CD8-positive, alpha-beta memory T cell (primary cell): ENCODE measurements around the gene ACP3. TPM values are rescaled to one million over a fixed set of nuclear protein-coding genes. Genes with fewer than 3 reads are reported as not detected.
A peak's percentile ranks its signal among the peaks of the same experiment; 100 is the strongest.
"Not testable (repeated sequence)": the region's sequence is repeated elsewhere in the genome, so short reads cannot be mapped to it uniquely, and the experiment has no call there.

Source experiments
- CTCF ChIA-PET: fragments of 350-600 bp; sonication (Branson Sonifier 250); formaldehyde crosslinking; loops from one replicate; lab custom pipeline; 2021; ENCODE audit warnings: antibody characterized with exemption; lab: Charles Lee
- POLR2A ChIA-PET: fragments of 350-600 bp; sonication (Branson Sonifier 250); formaldehyde crosslinking; loops from one replicate; lab custom pipeline; 2021; ENCODE audit warnings: antibody characterized with exemption; lab: Charles Lee
- DNase-seq, 5 donors: peaks; one replicate each; pipeline versions ENCODE4 v3.0.0 to v3.0.0-alpha.2; 2020 to 2022; ENCODE audit warnings: mixed read lengths in 1 of 5
- H3K27ac ChIP-seq: one replicate; pipeline ENCODE4 v1.7.0; 2013; ENCODE audit warnings: low read depth, mild to moderate bottlenecking, low read length, moderate library complexity
- H3K27me3 ChIP-seq: 2 replicates; pipeline ENCODE4 v1.7.0; 2013; ENCODE audit warnings: low read length, mild to moderate bottlenecking; ENCODE audit not compliant: insufficient read depth, poor library complexity, severe bottlenecking
- H3K36me3 ChIP-seq: 2 replicates; pipeline ENCODE4 v1.7.0; 2013; ENCODE audit warnings: mild to moderate bottlenecking, low read length, moderate library complexity; ENCODE audit not compliant: insufficient read depth
- H3K4me1 ChIP-seq: 2 replicates; pipeline ENCODE4 v1.7.0; 2013; ENCODE audit warnings: mild to moderate bottlenecking, low read length, moderate library complexity; ENCODE audit not compliant: insufficient read depth
- H3K4me3 ChIP-seq: 2 replicates; pipeline ENCODE4 v1.7.0; 2013; ENCODE audit warnings: mild to moderate bottlenecking, low read length
- H3K9me3 ChIP-seq: 2 replicates; pipeline ENCODE4 v1.7.0; 2013; ENCODE audit warnings: mild to moderate bottlenecking, low read length
- H3K27ac Mint-ChIP-seq, 8 donors: one replicate each; pipeline ENCODE4 v1.8.0; 2020 to 2021; ENCODE audit warnings: mixed read lengths in 8 of 8, mild to moderate bottlenecking in 6 of 8, inconsistent platforms in 3 of 8, moderate library complexity in 3 of 8
- H3K27me3 Mint-ChIP-seq, 2 donors: one replicate each; pipeline ENCODE4 v1.8.0; 2020 to 2021; ENCODE audit warnings: mixed read lengths in 2 of 2, mild to moderate bottlenecking in 1 of 2, moderate library complexity in 1 of 2
- H3K36me3 Mint-ChIP-seq, 3 donors: one replicate each; pipeline ENCODE4 v1.8.0; 2020 to 2021; ENCODE audit warnings: mixed read lengths in 3 of 3, inconsistent platforms in 1 of 3, mild to moderate bottlenecking in 1 of 3
- H3K4me1 Mint-ChIP-seq, 3 donors: one replicate each; pipeline ENCODE4 v1.8.0; 2020 to 2021; ENCODE audit warnings: mixed read lengths in 3 of 3, inconsistent platforms in 1 of 3, mild to moderate bottlenecking in 1 of 3
- H3K4me3 Mint-ChIP-seq, 7 donors: one replicate each; pipeline ENCODE4 v1.8.0; 2020 to 2021; ENCODE audit warnings: mixed read lengths in 7 of 7, mild to moderate bottlenecking in 6 of 7, moderate library complexity in 4 of 7, inconsistent platforms in 2 of 7
- H3K9me3 Mint-ChIP-seq, 5 donors: one replicate each; pipeline ENCODE4 v1.8.0; 2020 to 2022; ENCODE audit warnings: mixed read lengths in 5 of 5, mild to moderate bottlenecking in 3 of 5, moderate library complexity in 2 of 5, inconsistent platforms in 1 of 5
- polyA plus RNA-seq: library from polyadenylated mRNA; unstranded; fragments of 300-500 nt; fragmentation: Illumina TruSeq; gene quantifications from one replicate; pipeline ENCODE4 v1.2.3, GENCODE V29; 2021
- total RNA-seq, 2 experiments: library from RNA; stranded (reverse); gene quantifications; one replicate each; pipeline ENCODE4 v1.2.3, GENCODE V29; 2021

The ACP3 gene
- total and polyA plus RNA-seq, 3 experiments from 2014 or later = not detected

- CTCF ChIA-PET, H3K27me3 ChIP-seq, H3K36me3 ChIP-seq, POLR2A ChIA-PET, H3K27ac ChIP-seq, H3K4me3 ChIP-seq, H3K9me3 Mint-ChIP-seq, DNase-seq, H3K9me3 ChIP-seq, H3K4me1 ChIP-seq, H3K36me3 Mint-ChIP-seq, H3K4me1 Mint-ChIP-seq: not testable (repeated sequence)
- H3K27ac Mint-ChIP-seq = peak overlapping the region in 2 of 8 donors; percentile 69 to 72
- H3K27me3 Mint-ChIP-seq = peaks cover 9 to 46% of the 10 kb centered on the region in 2 donors
- peak overlapping the region in 3 of 7 donors; percentile 46 to 80 (median 71) for H3K4me3 Mint-ChIP-seq
These were observed 59.7 kb downstream of the ACP3 start for GRCh38 chr3:132376945-132377354.

DNA sequence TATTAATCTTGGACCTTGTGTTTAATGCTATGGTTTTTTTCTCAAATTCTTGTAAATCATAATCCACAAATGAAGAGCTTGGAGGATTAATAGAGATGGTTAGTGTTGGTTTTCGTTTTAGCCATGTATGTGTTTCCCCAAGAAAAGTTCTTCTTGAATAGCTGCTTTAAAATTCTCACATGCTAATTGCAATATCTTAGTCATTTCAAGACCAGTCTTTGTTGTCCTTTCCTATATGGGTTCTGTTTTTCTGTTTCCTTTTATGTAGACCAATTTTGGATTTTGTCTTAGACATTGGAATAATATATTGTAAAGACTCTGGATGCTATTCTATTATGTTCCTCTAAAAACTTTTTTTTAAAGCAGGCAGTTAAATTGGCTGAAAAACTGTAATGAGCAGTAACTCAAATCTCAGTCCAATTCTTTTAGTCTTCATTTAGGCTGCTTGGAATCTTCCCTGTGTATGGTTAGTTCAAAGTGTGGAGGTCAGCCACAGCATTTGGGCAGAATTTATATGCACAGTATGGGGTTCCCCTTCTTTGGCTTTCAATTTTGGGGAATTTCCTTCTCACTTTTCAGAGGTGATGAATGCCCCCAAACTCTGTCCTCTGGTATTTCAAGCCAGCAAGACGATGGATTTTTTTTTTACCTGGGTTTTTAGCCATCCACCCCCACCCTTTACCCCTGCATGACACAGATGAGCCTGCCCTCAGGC is 61.0 kb downstream of the ACP3 start:
- H3K36me3 Mint-ChIP-seq = no peaks in the 10 kb centered on the region
- CTCF ChIA-PET = no interaction called here
- no peaks in the 10 kb centered on the region for H3K27me3 ChIP-seq

DNA sequence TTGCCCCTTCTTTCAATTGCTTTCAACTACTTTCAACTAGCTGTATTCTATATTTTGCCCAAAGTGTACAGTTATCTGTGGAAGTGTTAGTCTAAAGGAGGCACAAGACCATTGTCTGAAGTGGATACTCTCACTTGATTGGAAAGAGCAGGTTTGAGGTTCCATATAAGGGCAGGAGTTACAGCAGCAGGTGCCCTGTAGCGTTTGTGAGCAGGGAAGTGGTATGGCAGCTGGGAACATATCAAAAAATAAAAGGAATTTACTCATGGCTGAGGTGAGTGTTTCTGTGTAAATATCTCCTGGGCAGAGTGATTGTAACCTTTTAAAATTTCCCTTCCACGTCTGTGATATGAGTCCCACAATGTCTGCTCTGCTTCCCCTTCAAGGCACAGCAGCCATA is 61.6 kb downstream of the ACP3 start:
- H3K9me3 Mint-ChIP-seq = peaks cover 0 to 2% (median 2%) of the 10 kb centered on the region in 5 donors
- no peak overlapping the region for H3K27ac Mint-ChIP-seq

More for the DNA sequence above, 61.0 kb downstream of the ACP3 start:
- H3K9me3 ChIP-seq = no peaks in the 10 kb centered on the region
- no peaks in the 10 kb centered on the region for H3K36me3 ChIP-seq
- H3K4me1 Mint-ChIP-seq = no peaks in the 10 kb centered on the region
- peaks cover 12 to 49% of the 10 kb centered on the region in 2 donors for H3K27me3 Mint-ChIP-seq
- H3K9me3 Mint-ChIP-seq = peaks cover 0 to 2% (median 0%) of the 10 kb centered on the region in 5 donors
- H3K27ac Mint-ChIP-seq = no peak overlapping the region
- POLR2A ChIA-PET = no interaction called here
- no peak for DNase-seq
- H3K4me3 ChIP-seq = no peak overlapping the region
- no peak overlapping the region for H3K27ac ChIP-seq
- H3K4me1 ChIP-seq = no peaks in the 10 kb centered on the region
- H3K4me3 Mint-ChIP-seq = no peak overlapping the region

DNA sequence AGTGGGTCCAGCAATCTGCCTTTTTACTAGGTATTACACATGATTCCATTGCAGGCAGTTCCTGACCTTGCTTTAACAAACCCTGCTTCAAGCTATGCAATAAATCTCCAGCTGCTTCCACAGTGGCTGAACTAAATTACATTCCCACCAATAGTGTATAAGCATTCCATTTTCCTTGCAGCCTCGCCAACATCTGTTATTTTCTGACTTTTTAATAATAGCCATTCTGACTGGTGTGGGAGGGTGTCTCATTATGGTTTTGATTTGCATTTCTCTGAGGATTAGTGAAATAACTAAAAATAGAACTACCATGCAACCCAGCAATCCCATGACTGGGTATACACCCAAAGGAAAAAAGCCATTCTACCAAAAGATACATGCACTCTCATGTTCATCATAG is 63.7 kb downstream of the ACP3 start:
- H3K4me3 Mint-ChIP-seq = no peak overlapping the region
- Histone ChIP-seq H3K36me3 (no peaks in the 10 kb centered on the region), H3K4me3 (no peak overlapping the region), H3K27me3 (no peaks in the 10 kb centered on the region), H3K4me1 (no peaks in the 10 kb centered on the region), H3K27ac (no peak overlapping the region), H3K9me3 (no peaks in the 10 kb centered on the region)
- H3K4me1 Mint-ChIP-seq = no peaks in the 10 kb centered on the region
- DNase-seq = no peak
- peaks cover 0 to 4% (median 0%) of the 10 kb centered on the region in 5 donors for H3K9me3 Mint-ChIP-seq
- H3K36me3 Mint-ChIP-seq = no peaks in the 10 kb centered on the region
- H3K27ac Mint-ChIP-seq = no peak overlapping the region
- H3K27me3 Mint-ChIP-seq = peaks cover 12 to 53% of the 10 kb centered on the region in 2 donors
- CTCF ChIA-PET = no interaction called here
- POLR2A ChIA-PET = no interaction called here

More for the DNA sequence above, 61.6 kb downstream of the ACP3 start:
- H3K27ac ChIP-seq = no peak overlapping the region
- POLR2A ChIA-PET = no interaction called here
- H3K27me3 ChIP-seq = no peaks in the 10 kb centered on the region
- no peak for DNase-seq
- H3K9me3 ChIP-seq = no peaks in the 10 kb centered on the region
- Mint-ChIP-seq H3K4me3 (no peak overlapping the region), H3K27me3 (peaks cover 12 to 49% of the 10 kb centered on the region in 2 donors), H3K36me3 (no peaks in the 10 kb centered on the region), H3K4me1 (no peaks in the 10 kb centered on the region)
- H3K4me1 ChIP-seq = no peaks in the 10 kb centered on the region
- H3K36me3 ChIP-seq = no peaks in the 10 kb centered on the region
- no peak overlapping the region for H3K4me3 ChIP-seq
- CTCF ChIA-PET = no interaction called here

GRCh38 chr3:132381348-132381944 is 64.2 kb downstream of the ACP3 start:
- Mint-ChIP-seq H3K27ac (no peak overlapping the region), H3K4me3 (no peak overlapping the region), H3K27me3 (peaks cover 12 to 55% of the 10 kb centered on the region in 2 donors), H3K4me1 (no peaks in the 10 kb centered on the region), H3K9me3 (peaks cover 0 to 4% (median 0%) of the 10 kb centered on the region in 5 donors), H3K36me3 (no peaks in the 10 kb centered on the region)
- H3K27me3 ChIP-seq = no peaks in the 10 kb centered on the region
- ChIA-PET POLR2A (no interaction called here), CTCF (no interaction called here)
- no peak overlapping the region for H3K27ac ChIP-seq
- DNase-seq = no peak
- H3K9me3 ChIP-seq = no peaks in the 10 kb centered on the region
- no peaks in the 10 kb centered on the region for H3K4me1 ChIP-seq
- H3K36me3 ChIP-seq = no peaks in the 10 kb centered on the region
- no peak overlapping the region for H3K4me3 ChIP-seq

GRCh38 chr3:132382267-132382666 is 65.1 kb downstream of the ACP3 start:
- Mint-ChIP-seq H3K9me3 (peaks cover 0 to 4% (median 0%) of the 10 kb centered on the region in 5 donors), H3K4me1 (no peaks in the 10 kb centered on the region), H3K36me3 (no peaks in the 10 kb centered on the region), H3K4me3 (no peak overlapping the region), H3K27me3 (peaks cover 12 to 52% of the 10 kb centered on the region in 2 donors), H3K27ac (no peak overlapping the region)
- CTCF ChIA-PET = no interaction called here
- Histone ChIP-seq H3K27me3 (no peaks in the 10 kb centered on the region), H3K4me3 (no peak overlapping the region), H3K36me3 (no peaks in the 10 kb centered on the region), H3K27ac (no peak overlapping the region), H3K9me3 (no peaks in the 10 kb centered on the region), H3K4me1 (no peaks in the 10 kb centered on the region)
- DNase-seq = no peak
- POLR2A ChIA-PET = no interaction called here

DNA sequence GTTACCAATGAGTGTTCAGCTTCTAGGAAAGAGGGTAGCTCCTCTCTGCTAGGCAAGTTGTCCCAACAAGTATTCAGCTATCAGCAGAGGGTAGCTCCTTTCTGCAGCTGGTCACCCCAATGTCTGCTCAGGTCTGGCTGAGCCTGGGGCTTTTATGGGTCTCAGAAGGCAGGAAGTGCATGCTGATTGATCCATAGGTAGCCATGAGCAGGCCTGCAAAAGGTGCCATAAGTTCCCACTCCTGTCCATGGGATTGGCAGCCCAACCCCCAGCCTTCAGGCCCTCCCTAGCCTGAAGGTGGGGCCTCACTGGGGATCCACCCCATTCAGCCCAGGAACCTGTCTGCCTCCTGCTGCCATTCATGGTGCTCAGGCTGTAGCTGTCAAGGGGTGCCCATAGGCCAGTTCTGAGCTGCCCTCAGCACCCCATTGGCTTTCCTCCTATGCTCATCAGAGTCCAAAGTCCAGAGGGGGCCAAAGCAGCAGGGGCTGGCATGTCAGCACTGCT is 65.5 kb downstream of the ACP3 start:
- H3K36me3 ChIP-seq = no peaks in the 10 kb centered on the region
- Mint-ChIP-seq H3K27me3 (peaks cover 9 to 47% of the 10 kb centered on the region in 2 donors), H3K27ac (no peak overlapping the region), H3K4me3 (no peak overlapping the region), H3K36me3 (no peaks in the 10 kb centered on the region), H3K4me1 (no peaks in the 10 kb centered on the region), H3K9me3 (peaks cover 0 to 4% (median 0%) of the 10 kb centered on the region in 5 donors)
- POLR2A ChIA-PET = no interaction called here
- DNase-seq = no peak
- no peaks in the 10 kb centered on the region for H3K4me1 ChIP-seq
- H3K27me3 ChIP-seq = no peaks in the 10 kb centered on the region
- H3K9me3 ChIP-seq = no peaks in the 10 kb centered on the region
- CTCF ChIA-PET = no interaction called here
- no peak overlapping the region for H3K27ac ChIP-seq
- H3K4me3 ChIP-seq = no peak overlapping the region

DNA sequence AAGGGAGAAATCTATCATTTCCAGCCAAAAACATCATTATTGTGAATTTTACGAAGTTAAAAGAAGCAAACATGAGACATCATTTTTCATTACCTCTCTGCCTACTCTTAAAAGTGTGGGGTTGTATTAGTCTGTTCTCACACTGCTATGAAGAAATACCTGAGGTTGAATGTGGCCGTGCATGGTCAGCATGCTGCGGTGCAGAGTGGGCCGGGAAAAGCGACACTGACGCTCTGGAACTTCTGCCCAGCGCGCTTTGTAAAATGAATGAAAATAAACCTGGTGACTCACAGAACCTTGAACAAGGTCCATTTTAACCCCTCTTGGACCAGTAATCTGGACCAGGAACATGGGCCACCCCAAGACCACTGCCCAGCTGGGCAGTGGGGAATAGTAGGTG is 69.1 kb downstream of the ACP3 start:
- CTCF ChIA-PET = no interaction called here
- no peaks in the 10 kb centered on the region for H3K27me3 ChIP-seq

More for the DNA sequence above, 69.1 kb downstream of the ACP3 start:
- H3K4me1 Mint-ChIP-seq = no peaks in the 10 kb centered on the region
- Histone ChIP-seq H3K4me1 (no peaks in the 10 kb centered on the region), H3K9me3 (no peaks in the 10 kb centered on the region), H3K27ac (no peak overlapping the region), H3K36me3 (no peaks in the 10 kb centered on the region), H3K4me3 (no peak overlapping the region)
- no peak for DNase-seq
- POLR2A ChIA-PET = no interaction called here
- no peaks in the 10 kb centered on the region for H3K36me3 Mint-ChIP-seq
- peaks cover 0 to 4% (median 0%) of the 10 kb centered on the region in 5 donors for H3K9me3 Mint-ChIP-seq
- peaks cover 9 to 20% of the 10 kb centered on the region in 2 donors for H3K27me3 Mint-ChIP-seq
- H3K27ac Mint-ChIP-seq = no peak overlapping the region
- no peak overlapping the region for H3K4me3 Mint-ChIP-seq
